ENCODE results near the gene HAUS8.
"Not testable (repeated sequence)": the region's sequence is repeated elsewhere in the genome, so short reads cannot be mapped to it uniquely, and the experiment has no call there.

The HAUS8 gene

DNA sequence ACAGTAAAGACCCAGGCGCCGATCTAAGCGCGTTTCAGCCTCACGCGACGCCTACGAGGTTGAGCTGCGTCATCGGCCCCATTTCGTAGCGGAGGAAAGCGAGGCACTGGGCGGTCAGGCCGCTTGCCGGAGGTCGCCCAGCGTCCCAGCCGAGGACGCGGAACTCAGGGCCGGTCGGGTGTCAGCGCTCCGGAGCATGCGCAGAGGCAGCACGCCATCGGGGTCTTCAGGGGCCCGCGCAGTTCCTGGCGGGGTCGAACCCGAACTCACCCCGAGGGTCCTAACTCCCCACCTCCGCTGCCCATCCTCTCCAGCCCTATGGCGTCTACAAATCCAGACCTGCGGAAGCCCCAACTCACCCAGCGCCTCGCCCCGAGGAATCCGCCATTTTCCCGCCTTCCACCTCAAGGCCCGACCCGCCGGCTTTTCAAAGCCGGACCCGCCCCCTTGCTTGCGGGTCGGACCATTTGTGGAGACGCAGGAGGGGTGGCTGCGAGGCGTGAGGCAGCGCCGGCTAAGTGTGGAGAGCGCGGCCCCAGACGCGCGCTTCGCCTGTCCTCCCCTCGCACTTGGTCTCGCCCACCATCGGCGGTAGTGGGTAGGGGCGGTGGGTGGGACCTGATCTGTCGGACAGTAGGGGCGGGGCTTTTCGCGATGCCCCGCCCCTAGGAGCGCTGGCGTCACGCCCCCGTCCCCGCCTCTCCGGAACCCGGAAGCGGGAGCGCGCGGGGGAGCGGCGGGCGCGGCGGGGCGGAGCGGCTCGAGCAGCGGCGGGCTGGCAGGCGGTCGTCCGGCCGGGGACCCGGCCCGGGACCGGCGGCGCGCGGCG lies at the start of gene HAUS8, which contains the start of gene MYO9B:
Gene HAUS8 (minus strand): TSS at position 418 of the 829 bp plus-strand sequence. CDS start 30 bp downstream, at position 388.
Gene MYO9B (plus strand): TSS at position 743 of the 829 bp plus-strand sequence. CDS start 25,941 bp downstream, outside the sequence.
- DNase-seq (ENCODE audit: insufficient read length, low spot score) (peak; percentile 91), FAIRE-seq (peak; percentile 85)

DNA sequence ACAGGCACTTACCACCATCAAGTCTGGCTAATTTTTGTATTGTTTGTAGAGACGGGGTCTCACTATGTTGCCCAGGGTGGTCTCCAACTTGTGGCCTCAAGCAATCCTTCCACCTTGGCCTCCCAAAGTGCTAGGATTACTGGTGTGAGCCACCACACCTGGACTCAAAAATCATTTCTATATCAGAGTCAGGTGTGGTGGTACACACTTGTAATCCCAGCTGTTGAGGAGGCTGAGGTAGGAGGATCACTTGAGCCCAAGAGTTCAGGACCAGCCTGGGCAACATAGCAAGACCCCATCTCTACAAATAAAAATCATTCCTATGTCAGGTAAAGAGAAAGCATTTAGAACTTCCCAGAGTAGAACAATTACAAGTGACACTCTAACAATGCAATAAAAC lies 48.8 kb upstream of the HAUS8 start:
- peak; percentile 4 for FAIRE-seq
- DNase-seq (ENCODE audit: insufficient read length, low spot score): no peak

DNA sequence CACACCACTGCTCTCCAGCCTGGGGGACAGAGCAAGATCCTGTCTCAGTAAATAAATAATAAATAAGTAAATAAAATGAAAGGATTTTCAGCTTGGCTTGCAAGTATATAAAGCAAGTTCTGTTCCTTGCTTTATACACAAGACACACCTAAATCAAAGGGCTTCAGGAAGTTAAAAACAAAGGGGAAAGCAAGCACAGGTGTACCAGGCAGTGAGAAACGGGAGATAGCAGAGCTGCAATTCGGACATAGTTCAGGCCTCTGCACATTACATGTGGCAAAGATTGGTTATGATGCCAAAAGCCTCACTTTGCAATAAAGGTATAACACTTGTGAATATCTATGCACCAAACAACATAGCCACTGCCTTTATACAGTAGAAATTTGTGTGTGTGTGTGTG lies 47.8 kb upstream of the HAUS8 start:
- DNase-seq (ENCODE audit: insufficient read length, low spot score): no peak
- FAIRE-seq: peak; percentile 49

DNA sequence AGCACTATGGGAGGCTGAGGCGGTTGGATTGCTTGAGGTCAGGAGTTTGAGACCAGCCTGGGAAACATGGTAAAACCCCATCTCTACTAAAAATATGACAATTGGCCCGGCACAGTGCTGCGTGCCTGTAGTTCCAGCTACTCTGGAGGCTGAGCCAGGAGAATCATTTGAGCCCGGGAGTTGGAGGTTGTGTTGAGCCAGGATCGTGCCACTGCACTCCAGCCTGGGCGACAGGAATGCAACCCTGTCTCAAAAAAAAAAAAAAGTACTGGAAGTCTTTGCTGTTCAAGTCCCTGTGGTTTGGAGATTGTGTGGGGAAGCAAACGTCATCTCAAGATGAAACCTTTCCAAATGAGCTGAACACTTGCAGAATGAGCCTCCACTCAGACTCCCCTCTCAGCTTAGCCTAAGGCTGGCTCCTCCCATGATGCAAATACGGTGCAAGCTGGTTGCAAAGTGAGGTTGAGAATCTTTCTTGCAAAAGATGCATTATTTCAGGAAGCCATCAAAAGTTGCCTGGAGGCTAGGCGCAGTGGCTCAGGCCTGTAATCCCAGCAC lies 46.6 kb upstream of the HAUS8 start:
- DNase-seq (ENCODE audit: insufficient read length, low spot score) (no peak), FAIRE-seq (peak; percentile 84)

DNA sequence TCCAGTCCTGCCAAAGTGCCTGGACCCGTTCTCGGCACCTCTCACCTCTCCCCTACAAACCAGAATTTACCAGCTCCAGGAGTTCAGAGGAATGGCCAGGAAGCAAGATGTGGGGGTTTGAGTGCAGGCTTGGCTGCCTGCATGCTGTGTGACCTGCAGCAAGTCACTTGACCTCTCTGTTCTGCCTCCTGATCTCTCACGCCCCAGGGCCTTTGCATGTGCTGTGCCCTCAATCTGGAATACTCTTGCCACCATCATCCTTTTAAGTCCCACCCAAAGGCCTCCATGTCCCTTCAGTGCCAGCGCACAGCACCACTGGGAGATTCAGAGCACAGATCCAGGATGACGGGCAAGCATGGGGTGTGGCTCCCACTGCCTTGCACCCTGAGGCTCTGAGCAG lies 43.7 kb upstream of the HAUS8 start:
- FAIRE-seq (no peak), DNase-seq (ENCODE audit: insufficient read length, low spot score) (no peak)

GRCh38 chr19:17116996-17117702 lies 41.9 kb upstream of the HAUS8 start:
- FAIRE-seq: no peak
- DNase-seq (ENCODE audit: insufficient read length, low spot score): no peak

- FAIRE-seq: no peak
- DNase-seq (ENCODE audit: insufficient read length, low spot score): no peak
Observed at GRCh38 chr19:17114414-17114831, 39.2 kb upstream of the HAUS8 start.

DNA sequence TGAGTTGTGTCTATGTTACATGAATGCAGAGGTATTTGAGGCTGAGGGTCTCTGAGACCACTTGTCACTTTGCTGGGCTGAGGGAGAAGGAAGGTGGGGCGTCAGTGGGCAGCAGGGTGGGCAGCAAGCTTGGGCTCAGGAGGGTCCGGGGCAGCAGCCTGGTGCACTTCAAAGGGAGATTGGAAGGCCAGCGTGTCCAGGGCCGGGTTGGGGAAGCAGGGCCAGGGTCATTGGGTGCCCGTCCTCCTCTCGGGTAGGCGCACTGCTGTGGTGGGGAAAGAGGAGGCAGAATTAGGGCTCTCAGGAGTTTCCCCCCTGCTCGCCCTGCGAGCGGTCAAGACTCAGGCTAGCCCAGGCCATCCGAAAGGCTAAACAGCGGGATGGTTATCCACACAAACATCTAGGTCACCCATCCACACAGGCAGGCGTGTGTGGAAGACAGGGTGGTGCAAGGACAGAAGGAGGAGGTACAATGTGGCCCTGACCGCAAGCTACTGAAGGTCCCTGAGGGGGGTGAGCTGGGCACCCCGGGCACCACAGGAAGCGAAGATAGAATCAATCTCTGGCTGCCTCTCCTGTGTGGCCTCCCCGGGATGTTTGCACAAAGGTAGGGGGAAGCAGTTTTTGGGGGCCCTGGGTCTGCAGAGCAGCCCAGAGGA lies 38.0 kb upstream of the HAUS8 start:
- FAIRE-seq (no peak), DNase-seq (ENCODE audit: insufficient read length, low spot score) (no peak)

DNA sequence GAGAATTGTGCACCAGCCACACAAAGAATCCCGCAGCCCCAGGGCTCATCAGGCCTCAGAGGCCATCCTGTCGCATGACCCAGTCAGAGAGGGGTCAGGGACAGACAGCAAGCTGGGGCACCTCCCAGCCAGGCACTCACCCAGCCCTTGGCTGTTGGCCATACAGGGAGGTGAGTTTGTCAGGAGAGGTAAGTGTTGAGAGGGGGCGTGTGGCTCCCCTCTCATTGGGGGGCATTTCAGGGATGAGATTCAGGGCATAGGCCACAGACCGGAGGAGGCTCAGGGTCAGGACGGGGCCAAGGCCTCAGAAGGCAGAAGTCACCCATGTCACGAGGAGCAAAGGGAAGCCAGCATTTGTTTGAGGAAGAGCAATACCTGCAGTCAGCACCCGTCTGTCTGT lies 37.4 kb upstream of the HAUS8 start:
- DNase-seq (ENCODE audit: insufficient read length, low spot score) (no peak), FAIRE-seq (no peak)

DNA sequence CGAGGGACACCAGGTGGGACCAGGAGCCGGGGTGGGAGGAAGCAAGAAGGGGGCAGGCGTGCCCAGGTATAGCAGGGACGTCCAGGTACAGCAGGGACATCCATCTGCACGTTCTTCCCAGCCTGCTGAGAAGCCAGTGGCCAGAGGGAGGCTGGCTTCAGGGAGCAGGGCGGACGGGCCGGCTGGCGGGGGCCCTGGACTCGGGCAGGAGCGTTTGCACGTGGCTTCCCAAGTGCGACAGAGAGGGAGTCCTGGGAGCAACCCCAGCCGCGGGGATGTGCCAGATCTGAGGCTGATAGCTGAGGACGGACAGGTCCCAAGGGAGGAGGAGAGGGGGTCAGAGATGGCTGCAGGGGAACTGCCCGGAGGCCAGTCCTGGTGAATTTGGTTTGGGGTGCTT lies 37.0 kb upstream of the HAUS8 start:
- FAIRE-seq (no peak), DNase-seq (ENCODE audit: insufficient read length, low spot score) (no peak)

- no peak for FAIRE-seq
Observed at GRCh38 chr19:17111766-17112165, 36.5 kb upstream of the HAUS8 start.

DNA sequence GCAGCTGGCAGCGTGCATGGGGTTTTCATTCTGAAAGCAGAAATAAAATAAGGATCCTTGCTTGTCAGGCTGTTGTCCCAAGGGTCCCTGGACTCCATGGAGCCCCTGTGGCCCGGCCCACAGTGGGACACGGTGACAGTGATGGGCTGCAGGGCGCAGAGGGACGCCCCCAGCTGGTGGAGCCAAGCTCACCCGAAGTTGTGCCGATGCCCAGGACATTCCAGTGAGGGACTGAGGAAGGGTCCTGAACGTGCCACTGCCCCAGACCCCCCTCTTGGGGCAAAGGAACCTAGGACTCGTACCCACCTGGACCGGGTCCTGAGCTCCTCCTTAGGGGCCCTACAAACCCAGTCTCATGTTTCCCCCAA lies 35.3 kb upstream of the HAUS8 start:
- no peak for DNase-seq (ENCODE audit: insufficient read length, low spot score)
- FAIRE-seq: no peak

More at GRCh38 chr19:17111766-17112165, 36.5 kb upstream of the HAUS8 start:
- no peak for DNase-seq (ENCODE audit: insufficient read length, low spot score)

- FAIRE-seq (peak; percentile 79), DNase-seq (ENCODE audit: insufficient read length, low spot score) (peak; percentile 59)
Observed at GRCh38 chr19:17109962-17110598, 34.8 kb upstream of the HAUS8 start.

DNA sequence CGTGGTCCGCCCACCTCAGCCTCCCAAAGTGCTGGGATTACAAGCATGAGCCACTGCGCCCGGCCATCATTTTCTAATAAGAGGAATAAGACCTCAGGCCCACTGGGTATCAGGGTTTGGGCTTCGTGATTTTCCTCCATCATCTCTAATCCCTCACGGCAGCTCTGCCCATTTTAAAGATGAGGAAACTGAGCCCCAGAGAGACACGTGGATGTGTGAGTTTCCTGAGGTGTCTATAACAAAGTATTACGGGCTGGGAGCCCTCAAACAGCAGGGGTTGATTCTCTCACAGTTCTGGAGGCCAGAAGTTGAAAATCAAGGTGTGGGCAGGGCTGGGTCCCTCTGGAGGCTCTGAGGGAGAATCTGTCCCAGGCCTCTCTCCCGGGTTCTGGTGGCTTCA lies 34.0 kb upstream of the HAUS8 start:
- DNase-seq (ENCODE audit: insufficient read length, low spot score): no peak
- no peak for FAIRE-seq

DNA sequence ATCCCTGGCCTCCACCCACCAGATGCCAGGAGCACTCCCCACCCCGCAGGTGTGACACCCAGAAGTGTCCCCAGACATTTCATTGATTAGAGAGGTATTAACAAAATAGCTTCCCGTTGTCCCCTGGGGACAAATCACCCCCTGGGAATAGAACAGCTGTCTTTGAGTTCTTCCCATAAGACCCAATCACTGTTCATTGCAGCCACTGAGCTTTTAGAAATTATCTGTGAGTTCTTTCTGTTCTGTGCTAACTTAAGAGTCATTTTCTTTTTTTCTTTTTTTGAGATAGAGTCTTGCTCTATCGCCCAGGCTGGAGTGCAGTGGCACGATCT lies 33.2 kb upstream of the HAUS8 start:
- DNase-seq (ENCODE audit: insufficient read length, low spot score): no peak
- FAIRE-seq: no peak

GRCh38 chr19:17107546-17108452 lies 32.5 kb upstream of the HAUS8 start:
- no peak for DNase-seq (ENCODE audit: insufficient read length, low spot score)
- peak; percentile 52 for FAIRE-seq

GRCh38 chr19:17106964-17107363 lies 31.7 kb upstream of the HAUS8 start:
- not testable (repeated sequence) for DNase-seq (ENCODE audit: insufficient read length, low spot score); FAIRE-seq

DNA sequence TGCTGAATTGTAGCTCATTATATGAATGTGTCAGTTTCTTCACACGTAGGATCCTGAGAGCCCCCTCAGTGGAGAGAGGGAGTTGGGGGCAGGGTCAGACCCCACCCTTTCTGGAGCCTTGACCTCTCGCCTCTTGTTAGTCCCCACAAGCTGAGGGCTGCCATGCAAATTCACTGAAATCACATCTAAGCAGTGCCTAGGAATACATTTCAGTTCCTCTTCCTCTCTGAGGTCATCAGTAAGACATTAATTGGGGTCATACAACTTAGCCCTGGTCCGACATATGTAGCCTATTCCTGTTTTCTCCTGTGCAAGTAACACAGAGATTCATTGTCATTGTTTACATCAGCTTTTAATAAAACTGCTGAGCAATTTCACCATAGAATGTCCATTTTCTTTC lies 30.3 kb upstream of the HAUS8 start:
- FAIRE-seq: peak; percentile 95
- peak; percentile 54 for DNase-seq (ENCODE audit: insufficient read length, low spot score)

GRCh38 chr19:17104679-17105078 lies 29.4 kb upstream of the HAUS8 start:
- FAIRE-seq: no peak
- DNase-seq (ENCODE audit: insufficient read length, low spot score): no peak

DNA sequence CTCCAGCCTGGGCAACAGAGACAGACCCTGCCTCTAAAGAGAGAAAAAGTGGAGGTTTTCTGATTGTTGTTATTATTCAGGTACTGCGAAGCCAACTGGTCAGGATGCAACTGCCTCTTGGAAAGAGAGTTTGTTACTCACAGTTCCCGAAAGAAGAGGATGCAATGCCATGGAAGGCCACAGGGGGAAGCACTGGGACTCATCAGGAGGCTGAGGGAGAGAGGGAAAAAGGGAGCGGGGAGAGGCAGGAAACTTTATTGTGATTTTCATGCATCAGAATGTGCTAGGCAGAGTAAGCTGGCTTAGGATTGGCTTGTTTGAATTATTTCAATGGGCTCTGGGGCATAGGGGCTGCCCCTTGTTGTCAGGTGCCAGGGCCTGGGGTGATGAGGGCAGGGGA lies 27.9 kb upstream of the HAUS8 start:
- no peak for DNase-seq (ENCODE audit: insufficient read length, low spot score)
- no peak for FAIRE-seq
